Right atrium auricular region (tissue), 2 donors: ENCODE measurements around the gene PPP1R15A. TPM values are rescaled to one million over a fixed set of nuclear protein-coding genes. Genes with fewer than 3 reads are reported as not detected.
A peak's percentile ranks its signal among the peaks of the same experiment; 100 is the strongest.
"Not testable (repeated sequence)": the region's sequence is repeated elsewhere in the genome, so short reads cannot be mapped to it uniquely, and the experiment has no call there.

Experiments
- DNase-seq: peaks from one replicate; pipeline ENCODE4 v3.0.0-alpha.2; 2019; ENCODE audit warnings: low spot score
- H3K27ac ChIP-seq, 2 donors: fragments of 200-600 bp; sonication (generic); 1 replicate in 1 of 2; 2 replicates in 1 of 2; pipeline ENCODE4 v1.5.1; 2016 to 2019
- H3K27me3 ChIP-seq, 2 donors: fragments of 200-600 bp; sonication (generic); one replicate each; pipeline versions ENCODE4 v1.5.1 to v1.6.0; 2017 to 2019
- H3K36me3 ChIP-seq: fragments of 200-600 bp; sonication (generic); one replicate; pipeline ENCODE4 v1.5.1; 2016
- H3K4me1 ChIP-seq, 2 donors: fragments of 200-600 bp; sonication (generic); one replicate each; pipeline versions ENCODE4 v1.5.1 to v1.6.0; 2017 to 2019
- H3K4me3 ChIP-seq, 2 donors: fragments of 200-600 bp; sonication (generic); 1 replicate in 1 of 2; 2 replicates in 1 of 2; pipeline ENCODE4 v1.5.1; 2017 to 2019; ENCODE audit warnings: mild to moderate bottlenecking in 1 of 2, moderate library complexity in 1 of 2
- H3K9me3 ChIP-seq, 2 donors: fragments of 200-600 bp; sonication (generic); one replicate each; pipeline ENCODE4 v1.5.1; 2019
- CTCF ChIP-seq, 2 donors: fragments of 200-600 bp; sonication (generic); IDR thresholded peaks; one replicate each; pipeline ENCODE4 v1.5.1; 2019; ENCODE audit warnings: antibody characterized with exemption in 2 of 2
- total RNA-seq, 2 donors: library from RNA; depleted of rRNA; stranded (reverse); fragments of >200 nt; gene quantifications; one replicate each; pipeline ENCODE4 v1.1.0, GENCODE V29; 2016

Gene PPP1R15A
- total RNA-seq, 2 donors from 2014 or later, result 55.0 to 97.6 TPM

- peak overlapping the region; percentile 59 to 96 for H3K4me3 ChIP-seq
- no peaks in the 10 kb centered on the region for H3K9me3 ChIP-seq
- H3K27ac ChIP-seq, result peak overlapping the region; percentile 93 to 94
- no peaks in the 10 kb centered on the region for H3K27me3 ChIP-seq
- peaks cover 0 to 44% of the 10 kb centered on the region in 2 donors for H3K4me1 ChIP-seq
- no peak for TF ChIP-seq CTCF (IDR thresholded peaks at IDR 0.05)
- peaks cover 24% of the 10 kb centered on the region for H3K36me3 ChIP-seq
- DNase-seq, result no peak
Observed at GRCh38 chr19:48900477-48901406, 28.5 kb downstream of the PPP1R15A start.

- Histone ChIP-seq H3K36me3 (peaks cover 39% of the 10 kb centered on the region), H3K4me1 (peaks cover 0 to 34% of the 10 kb centered on the region in 2 donors)
- not testable (repeated sequence) for H3K9me3 ChIP-seq, H3K4me3 ChIP-seq, H3K27ac ChIP-seq, H3K27me3 ChIP-seq, DNase-seq
Observed at GRCh38 chr19:48902291-48902690, 30.1 kb downstream of the PPP1R15A start.

GRCh38 chr19:48903788-48904187 is 31.6 kb downstream of the PPP1R15A start:
- not testable (repeated sequence) for H3K27ac ChIP-seq, H3K9me3 ChIP-seq, H3K27me3 ChIP-seq, H3K4me3 ChIP-seq, DNase-seq
- H3K36me3 ChIP-seq, result peaks cover 53% of the 10 kb centered on the region
- peaks cover 0 to 34% of the 10 kb centered on the region in 2 donors for H3K4me1 ChIP-seq

- no peak overlapping the region for H3K4me3 ChIP-seq
- H3K36me3 ChIP-seq, result peaks cover 72% of the 10 kb centered on the region
- H3K4me1 ChIP-seq, result peaks cover 0 to 26% of the 10 kb centered on the region in 2 donors
- DNase-seq, result no peak
- no peak for TF ChIP-seq CTCF (IDR thresholded peaks at IDR 0.05)
- no peaks in the 10 kb centered on the region for H3K9me3 ChIP-seq
- H3K27ac ChIP-seq, result no peak overlapping the region
- H3K27me3 ChIP-seq, result no peaks in the 10 kb centered on the region
Observed at GRCh38 chr19:48905664-48906063, 33.4 kb downstream of the PPP1R15A start.

- no peak overlapping the region for H3K27ac ChIP-seq
- peaks cover 78% of the 10 kb centered on the region for H3K36me3 ChIP-seq
- TF ChIP-seq CTCF (IDR thresholded peaks at IDR 0.05), result no peak
Observed at GRCh38 chr19:48906324-48906723, 34.1 kb downstream of the PPP1R15A start.

GRCh38 chr19:48907671-48908070 is 35.5 kb downstream of the PPP1R15A start:
- no peak for DNase-seq
- no peak overlapping the region for H3K27ac ChIP-seq
- no peaks in the 10 kb centered on the region for H3K27me3 ChIP-seq
- H3K9me3 ChIP-seq, result no peaks in the 10 kb centered on the region
- H3K4me3 ChIP-seq, result no peak overlapping the region
- no peak for TF ChIP-seq CTCF (IDR thresholded peaks at IDR 0.05)
- peaks cover 0 to 6% of the 10 kb centered on the region in 2 donors for H3K4me1 ChIP-seq
- H3K36me3 ChIP-seq, result peaks cover 89% of the 10 kb centered on the region

More at GRCh38 chr19:48906324-48906723, 34.1 kb downstream of the PPP1R15A start:
- Histone ChIP-seq H3K4me3 (no peak overlapping the region), H3K27me3 (no peaks in the 10 kb centered on the region), H3K9me3 (no peaks in the 10 kb centered on the region), H3K4me1 (peaks cover 0 to 19% of the 10 kb centered on the region in 2 donors)
- DNase-seq, result no peak

GRCh38 chr19:48909424-48910077 is 37.3 kb downstream of the PPP1R15A start:
- DNase-seq, H3K27me3 ChIP-seq, H3K9me3 ChIP-seq, H3K4me1 ChIP-seq, H3K4me3 ChIP-seq: not testable (repeated sequence)
- peak overlapping the region in 1 of 2 donors; percentile 23 for H3K27ac ChIP-seq
- H3K36me3 ChIP-seq, result peaks cover 99% of the 10 kb centered on the region
